ENCODE data around the gene WDR36.
A peak's percentile ranks its signal among the peaks of the same experiment; 100 is the strongest.
"Not testable (repeated sequence)": the region's sequence is repeated elsewhere in the genome, so short reads cannot be mapped to it uniquely, and the experiment has no call there.

Gene WDR36

DNA sequence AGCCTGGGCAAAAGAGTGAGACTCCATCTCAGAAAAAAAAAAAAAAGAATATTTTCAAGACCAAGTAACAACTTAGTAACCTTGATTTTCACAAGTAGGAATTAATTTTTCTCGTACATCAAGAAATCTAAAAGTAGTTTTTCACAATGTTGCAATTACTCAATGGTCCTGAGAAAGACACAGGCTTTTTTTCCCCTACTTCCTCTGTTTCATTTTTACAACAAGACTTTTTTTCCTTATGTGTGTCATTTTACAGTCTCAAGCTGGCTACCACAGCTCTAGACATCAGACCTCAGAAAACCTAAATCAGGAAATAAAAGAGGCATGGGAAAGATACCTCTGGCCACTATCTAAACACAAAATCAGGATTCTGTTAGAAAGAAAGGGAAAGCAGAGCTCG is 45.9 kb downstream of the WDR36 start:
- DNase-seq = no peak

DNA sequence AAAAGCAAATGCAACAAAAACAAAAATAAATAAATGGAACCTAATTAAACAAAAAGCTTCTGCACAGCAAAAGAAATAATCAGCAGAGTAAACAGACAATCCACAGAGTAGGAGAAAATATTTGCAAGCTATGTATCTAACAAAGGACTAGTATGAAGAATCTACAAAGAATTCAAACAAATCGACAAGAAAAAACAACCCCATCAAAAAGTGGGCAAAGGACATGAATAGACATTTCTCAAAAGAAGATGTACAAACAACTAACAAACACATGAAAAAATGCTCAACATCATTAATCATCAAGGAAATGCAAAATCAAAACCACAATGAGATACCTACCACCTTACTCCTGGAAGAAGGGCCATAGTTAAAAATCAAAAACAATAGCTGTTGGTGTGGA is 49.3 kb downstream of the WDR36 start:
- not testable (repeated sequence) for DNase-seq

DNA sequence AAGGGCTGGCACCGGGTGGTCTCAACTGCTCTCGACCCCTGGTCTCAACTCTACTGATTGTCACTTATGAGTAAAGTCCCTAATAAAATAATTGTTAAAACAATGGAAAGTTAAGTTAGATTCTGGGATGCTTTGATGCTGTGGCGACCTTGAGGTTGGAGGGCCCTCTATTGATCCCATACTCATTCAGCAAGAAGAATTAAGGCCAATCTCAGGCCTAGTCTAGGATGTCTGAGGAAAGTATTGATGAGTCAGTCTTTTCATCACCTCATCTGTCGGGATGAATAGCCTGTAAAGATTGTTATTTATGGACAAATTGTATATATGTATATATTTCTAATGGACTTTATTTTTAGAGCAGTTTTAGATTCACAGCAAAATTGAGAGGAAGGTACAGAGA is 50.8 kb downstream of the WDR36 start:
- DNase-seq = peak in 1 of 2 experiments; percentile 1

DNA sequence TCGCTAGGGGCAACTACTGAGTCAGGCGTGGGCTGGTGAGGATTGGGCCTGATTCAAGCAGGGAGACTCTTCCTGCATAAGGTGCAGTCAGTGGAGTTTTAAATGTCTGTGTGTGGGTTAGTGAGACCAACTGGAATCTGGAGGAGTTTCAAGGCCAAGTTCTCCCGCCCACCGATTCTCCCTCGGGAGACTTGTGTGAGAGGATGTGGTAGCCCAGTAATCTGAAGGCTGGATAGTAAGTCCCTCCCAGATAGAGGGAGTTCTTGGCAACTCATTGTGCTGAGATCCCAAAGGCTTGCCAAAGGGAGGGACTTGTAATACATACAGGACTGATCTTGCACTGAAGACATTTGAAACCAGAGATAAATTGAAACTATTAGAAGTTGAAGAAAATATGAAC is 51.8 kb downstream of the WDR36 start:
- DNase-seq = no peak

DNA sequence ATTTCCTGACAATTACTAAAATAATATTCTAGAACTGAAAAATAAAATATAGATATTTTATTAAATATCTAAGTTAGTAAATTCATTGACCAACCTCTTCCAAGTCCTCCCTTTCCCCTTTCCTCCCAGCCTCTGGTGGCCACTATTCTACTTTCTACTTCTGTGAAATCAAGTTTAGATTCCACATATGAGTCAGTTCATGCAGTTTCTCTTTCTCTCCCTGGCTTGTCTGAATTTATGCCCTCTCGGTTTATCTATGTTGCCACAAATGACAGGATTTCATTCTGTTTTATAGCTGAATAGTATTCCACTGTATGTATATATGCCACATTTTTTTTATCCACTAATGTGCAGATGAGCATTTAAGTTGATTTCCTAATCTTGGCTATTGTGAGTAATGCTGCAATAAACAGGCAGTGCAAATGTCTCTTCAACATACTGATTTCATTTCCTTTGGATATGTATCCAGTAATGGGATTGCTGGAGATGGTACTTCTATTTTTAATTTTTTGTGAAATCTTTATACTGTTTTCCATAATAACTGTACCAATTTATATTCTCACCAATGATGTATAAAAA is 52.3 kb downstream of the WDR36 start:
- DNase-seq = no peak

DNA sequence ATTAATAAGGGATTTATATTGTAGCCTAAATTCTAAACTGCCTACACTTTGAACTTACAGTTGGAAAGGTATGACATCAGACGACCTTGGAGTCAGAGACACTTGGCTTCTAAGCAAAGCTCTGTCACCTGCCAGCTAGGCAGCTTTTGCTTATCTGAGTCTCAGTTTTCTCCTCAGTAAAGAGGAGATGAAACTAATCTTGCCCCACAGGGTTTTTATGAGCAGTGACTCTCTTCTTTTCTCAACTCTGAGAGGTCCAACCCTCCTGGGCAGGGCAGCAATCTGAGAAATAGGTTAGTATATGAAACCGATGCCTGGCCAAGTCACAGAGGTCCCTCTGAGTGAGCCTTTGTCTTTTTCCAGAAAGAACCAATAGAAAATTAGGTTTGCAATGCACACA is 53.9 kb downstream of the WDR36 start:
- no peak for DNase-seq

DNA sequence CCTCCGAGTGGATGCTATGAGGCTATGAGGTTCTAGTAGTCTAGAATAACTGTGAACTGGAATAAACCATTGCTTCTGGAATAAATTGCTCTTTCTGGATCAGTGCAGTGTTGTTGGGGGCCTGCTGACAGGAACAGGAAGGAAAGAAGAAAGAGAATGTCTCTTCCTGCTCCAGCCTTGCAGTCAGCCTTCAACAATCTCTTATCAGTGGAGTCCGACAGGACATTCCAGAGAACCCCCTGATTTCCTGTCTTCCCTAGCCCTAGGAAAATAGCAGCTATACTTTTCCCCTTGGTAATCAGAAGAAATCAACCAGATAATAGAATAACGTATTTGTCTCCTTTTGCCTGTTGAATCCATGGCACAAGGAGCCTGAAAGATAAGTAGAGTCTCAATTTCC is 55.4 kb downstream of the WDR36 start:
- no peak for DNase-seq

DNA sequence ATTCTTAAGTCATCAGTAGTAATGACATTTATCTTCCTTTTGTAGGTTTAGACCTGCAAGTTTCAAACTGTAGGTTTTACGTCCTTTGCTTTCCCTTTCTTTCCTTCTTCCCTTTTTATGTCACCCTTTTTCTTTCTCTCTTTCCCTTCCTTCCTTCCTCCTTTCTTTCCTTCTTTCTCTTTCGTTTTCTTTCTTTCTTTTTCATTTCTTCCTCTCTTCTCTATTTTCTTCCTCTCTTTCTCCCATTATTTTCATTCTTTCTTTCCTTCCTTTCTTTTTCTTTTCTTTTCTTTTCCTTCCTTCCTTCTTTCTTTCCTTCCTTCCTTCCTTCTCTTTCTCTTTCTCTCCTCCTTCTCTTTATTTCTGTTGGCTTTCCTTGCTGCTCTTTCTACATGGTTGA is 59.9 kb downstream of the WDR36 start:
- DNase-seq = no peak

DNA sequence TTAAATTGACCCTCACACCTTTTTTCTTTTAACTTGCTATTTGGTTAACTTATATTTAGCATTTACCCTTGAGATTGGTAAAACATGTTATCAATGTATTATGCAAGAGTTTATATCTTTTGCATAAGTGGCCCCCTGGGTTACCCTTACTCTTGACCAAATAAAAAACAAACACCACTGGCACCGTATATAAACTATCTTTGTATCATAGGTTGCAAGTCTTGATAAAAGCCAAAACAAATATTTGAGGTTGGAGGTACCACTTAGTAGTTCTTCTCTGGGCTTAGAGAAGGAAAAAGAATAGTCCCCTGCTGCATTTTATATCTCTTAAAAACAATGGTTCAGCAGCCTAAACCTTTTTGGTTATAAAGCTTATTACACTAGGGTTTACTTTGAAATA is 61.3 kb downstream of the WDR36 start:
- DNase-seq = no peak

DNA sequence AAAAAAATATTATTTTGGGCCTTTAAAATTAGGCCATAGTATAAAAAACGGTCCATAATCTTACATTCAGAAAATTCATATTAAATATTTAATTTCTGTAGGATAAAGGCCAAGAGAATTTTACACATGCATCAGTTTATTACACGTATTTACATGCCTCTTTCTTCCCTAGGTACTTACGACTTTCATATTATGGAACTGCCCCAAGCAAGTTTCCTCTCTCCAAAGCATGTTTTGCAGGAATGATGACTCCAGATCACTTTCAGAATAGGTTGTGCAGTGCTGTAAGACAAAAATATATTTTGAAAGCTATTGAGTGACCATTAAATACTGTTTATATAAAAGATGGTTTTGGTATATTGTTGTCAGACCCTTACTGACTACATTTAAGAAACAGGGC is 61.8 kb downstream of the WDR36 start:
- no peak for DNase-seq

DNA sequence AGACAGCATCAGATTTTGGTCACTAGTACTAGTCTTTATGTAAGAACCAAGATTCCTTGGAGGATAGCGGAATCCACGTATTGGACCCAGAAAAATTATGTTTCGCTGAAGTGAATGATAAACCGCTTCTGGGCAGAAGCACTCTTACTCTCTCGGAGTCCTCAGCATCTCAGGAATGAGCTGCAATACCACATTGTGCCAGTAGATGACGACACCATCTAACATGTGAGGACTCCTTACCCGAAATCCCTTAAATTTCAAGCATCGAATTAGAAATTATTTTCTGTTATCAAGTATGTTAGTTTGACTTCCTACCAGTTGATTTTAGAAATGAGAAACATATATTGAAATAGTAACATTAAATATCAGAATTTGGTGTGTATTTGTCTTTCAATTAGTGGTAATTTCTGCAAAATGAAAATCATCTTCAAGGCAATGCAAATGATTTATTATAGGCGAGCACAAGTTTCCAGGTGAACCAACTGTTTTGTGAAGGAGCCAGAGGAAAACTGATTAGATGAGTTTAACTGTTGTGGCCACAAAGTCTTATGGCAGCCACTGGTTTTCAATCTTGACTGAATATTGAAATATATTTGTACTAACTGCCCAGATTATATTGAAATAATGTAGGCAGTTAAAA is 66.1 kb downstream of the WDR36 start:
- DNase-seq = peak; percentile 78 to 80

DNA sequence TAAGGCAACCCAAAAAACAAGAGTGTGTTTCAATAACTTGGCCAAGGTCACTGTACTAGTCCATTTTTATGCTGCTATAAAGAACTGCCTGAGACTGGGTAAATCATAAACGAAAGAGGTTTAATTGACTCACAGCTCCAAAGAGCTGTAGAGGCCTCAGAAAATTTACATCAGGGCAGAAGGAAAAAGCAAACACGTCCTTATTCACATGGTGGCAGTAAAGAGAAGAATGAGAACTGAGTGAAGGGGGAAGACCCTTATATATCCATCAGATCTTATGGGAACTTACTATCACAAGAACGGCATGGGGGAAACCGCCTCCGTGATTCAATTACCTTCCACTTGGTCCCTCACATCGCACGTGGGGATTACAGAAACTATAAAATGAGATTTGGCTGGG is 67.7 kb downstream of the WDR36 start:
- DNase-seq = peak; percentile 13 to 46

DNA sequence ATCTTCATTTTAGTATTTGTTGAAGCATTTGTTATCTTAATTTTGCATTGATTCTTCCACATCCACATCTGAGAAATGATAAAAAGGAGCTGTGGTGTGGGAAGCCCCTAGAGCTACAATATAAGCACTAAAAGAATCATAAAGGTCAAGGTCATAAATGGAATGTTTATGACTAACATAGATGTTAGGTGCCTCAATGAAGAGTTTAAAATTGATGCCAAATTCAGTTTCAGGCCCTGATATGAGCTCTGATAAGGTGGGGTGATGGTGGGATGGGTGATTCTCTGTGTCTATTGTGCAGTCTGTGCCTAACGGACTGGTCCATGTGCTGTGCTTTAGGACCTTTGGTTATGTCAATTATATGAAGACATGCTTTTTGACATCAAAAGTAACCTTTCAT is 70.9 kb downstream of the WDR36 start:
- DNase-seq = no peak

DNA sequence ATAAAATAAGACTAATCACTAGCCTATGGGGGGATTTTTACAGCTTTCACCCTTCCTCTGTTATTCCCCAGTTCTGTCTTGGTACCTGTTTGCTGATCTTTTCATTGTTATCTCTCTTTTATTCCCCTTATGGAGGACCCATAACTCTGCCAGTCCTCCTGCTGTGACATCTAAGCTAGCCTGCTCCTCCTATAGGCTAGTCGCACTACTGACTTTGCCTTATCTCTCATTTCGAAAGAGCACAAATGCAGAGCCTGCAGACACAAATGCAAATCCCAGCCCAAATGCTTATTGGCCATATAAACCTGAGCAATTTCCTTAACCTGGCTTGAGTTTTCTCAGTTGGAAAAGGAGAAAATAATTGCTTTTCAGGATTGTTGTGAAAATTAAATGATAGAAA is 72.9 kb downstream of the WDR36 start:
- DNase-seq = no peak

DNA sequence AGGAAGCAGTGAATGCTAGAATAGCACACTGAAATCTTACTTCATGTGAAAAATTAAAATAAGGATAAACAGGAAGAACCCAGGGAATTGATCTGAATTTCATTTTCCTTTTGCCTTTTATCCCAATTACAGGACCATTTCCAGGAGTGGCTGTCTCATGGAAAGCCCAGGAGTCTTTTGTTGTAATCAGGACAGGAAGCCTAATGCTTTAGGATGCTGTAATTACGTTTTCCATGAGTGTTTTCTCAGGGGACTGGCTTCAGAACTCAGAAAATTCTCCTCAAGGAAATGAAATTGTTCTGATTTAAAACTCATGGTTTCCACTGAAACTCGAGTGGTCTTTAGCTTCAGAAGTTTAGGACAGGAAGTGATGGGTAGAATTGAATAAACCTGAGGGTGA is 75.4 kb downstream of the WDR36 start:
- no peak for DNase-seq

DNA sequence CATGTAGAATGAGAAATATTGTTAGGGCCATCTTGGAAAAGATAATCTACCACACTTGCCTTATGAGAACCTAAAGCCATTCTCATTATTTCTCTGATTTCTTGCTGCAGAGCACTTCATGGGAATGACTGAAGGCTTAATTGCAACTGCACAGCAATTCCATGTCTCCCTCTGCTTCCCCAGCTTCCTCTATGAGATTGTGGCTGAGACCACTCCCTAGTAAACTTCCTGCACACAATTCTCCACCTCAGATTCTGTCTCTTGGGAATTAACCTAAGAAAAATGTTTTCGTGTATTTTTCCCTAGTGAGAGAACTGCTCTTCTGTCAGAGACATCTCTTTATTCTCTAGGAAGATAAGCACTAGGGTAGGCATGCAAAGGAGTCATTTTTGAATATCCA is 76.5 kb downstream of the WDR36 start:
- DNase-seq = no peak

DNA sequence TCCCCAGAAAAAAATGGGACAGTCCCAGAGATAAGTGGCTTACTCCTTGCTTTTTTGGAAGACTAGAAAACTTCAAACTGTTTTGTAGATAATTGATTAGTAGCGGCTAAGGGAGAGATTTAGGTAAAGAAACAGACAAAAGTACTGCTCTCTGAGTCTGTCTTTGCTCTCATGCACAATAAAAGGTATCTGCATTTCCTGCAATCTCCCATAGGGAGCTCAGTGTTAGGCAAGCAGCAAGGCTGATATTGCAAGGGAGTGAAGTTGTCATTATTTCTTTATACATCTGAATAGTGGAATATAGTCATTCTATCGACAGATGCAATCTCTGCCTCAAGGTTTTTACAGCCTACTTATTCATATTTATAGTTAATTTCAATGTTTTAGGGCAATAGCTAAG is 77.1 kb downstream of the WDR36 start:
- DNase-seq = no peak

DNA sequence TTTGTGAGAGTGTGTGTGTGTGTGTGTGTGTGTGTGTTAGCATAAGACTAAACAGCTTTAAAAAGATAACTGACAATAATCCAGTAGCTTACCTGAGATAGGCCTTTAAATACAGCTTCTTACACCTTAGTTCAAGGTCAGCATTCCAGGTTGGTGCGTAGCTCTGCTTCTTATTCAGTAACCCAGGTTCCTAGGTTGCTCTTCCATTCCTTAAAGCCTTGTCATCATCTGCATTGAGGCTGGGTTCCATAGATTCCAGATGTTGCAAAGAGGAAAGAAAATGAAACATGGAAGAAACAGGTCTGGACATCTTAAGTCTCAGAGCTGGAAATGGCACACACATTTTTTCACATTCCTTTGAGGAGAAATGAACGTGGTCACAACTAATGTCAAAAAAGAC is 78.1 kb downstream of the WDR36 start:
- DNase-seq = no peak

DNA sequence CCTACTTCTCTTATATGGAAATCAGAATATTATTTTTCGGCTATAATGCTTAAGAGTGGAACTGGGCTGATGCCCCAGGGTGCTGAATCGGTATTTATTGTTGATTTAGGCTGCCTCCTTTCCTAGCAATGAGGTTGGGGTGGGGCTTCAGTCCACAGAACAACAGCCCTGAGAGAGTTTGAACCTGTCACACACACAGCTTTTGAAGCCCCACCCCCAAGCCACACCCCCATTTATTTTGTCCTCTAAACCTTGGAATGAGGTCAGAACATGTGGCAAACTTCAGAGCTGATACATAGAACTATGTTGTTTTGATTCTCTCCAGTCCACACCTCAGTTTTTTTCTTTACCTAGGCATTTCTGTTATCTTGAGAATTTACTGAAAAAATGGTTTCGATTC is 80.4 kb downstream of the WDR36 start:
- DNase-seq = no peak

DNA sequence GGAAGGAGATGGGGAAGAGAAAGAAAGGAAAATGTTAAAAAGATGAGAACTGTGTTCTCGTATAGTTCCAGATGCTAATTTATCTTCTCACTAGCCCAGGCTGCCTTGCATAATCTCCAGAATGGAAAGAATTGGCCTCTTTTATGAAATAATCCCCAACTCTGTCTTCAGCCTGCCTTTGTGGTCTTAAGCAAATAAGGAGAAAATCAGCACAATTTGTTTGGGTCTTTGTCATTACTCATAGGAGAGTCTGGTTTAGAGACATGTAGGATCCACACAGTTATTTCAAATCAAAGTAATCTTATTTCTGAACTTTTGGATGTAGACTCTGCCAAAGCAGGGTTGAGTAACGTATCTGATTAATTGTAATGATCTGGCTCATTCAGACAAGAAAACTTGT is 81.3 kb downstream of the WDR36 start:
- DNase-seq = no peak
